Gastrocnemius medialis (tissue), 4 donors: Measurements from ENCODE around the gene SRRM2.

Experiments
- POLR2A ChIP-seq, 2 donors: fragments of 450-650 bp; IDR thresholded peaks; one replicate each; pipeline ENCODE4 v1.6.1; 2017; ENCODE audit warnings: antibody characterized with exemption in 2 of 2, mild to moderate bottlenecking in 2 of 2, moderate library complexity in 2 of 2
- TF ChIP-seq, protein P1 (sequence below), 5 experiments: fragments of 450-650 bp in 3 of 5; fragments of 200-600 bp in 2 of 5; sonication (generic) in 2 of 5; IDR thresholded peaks in 4 of 5; conservative IDR thresholded peaks in 1 of 5; 1 replicate in 4 of 5; 2 replicates in 1 of 5; pipeline ENCODE4 v1.5.1; 2016 to 2019; ENCODE audit warnings: antibody characterized with exemption in 5 of 5, mild to moderate bottlenecking in 3 of 5, moderate library complexity in 3 of 5

DNA sequence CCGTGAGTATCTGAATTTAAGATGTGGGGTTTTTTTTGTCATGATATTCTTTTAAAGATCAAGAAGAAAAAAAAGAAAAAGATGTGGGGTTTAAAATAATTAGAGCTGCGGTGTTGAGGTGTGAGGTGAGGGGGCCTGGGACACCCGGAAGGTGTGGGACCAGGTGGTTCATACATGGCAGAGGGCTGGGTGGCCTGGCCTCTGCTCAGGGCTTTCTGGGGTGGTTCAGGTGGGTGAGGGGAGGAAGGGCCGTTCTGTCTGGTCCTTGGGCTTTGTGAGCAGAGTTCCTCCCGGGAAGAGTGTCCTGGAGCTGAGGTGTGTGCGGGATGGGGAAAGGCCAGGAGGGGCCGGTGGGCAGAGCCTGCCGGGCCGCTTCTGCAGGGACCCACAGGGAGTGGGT lies 37.4 kb upstream of the SRRM2 start:
- TF ChIP-seq, protein P1, sequence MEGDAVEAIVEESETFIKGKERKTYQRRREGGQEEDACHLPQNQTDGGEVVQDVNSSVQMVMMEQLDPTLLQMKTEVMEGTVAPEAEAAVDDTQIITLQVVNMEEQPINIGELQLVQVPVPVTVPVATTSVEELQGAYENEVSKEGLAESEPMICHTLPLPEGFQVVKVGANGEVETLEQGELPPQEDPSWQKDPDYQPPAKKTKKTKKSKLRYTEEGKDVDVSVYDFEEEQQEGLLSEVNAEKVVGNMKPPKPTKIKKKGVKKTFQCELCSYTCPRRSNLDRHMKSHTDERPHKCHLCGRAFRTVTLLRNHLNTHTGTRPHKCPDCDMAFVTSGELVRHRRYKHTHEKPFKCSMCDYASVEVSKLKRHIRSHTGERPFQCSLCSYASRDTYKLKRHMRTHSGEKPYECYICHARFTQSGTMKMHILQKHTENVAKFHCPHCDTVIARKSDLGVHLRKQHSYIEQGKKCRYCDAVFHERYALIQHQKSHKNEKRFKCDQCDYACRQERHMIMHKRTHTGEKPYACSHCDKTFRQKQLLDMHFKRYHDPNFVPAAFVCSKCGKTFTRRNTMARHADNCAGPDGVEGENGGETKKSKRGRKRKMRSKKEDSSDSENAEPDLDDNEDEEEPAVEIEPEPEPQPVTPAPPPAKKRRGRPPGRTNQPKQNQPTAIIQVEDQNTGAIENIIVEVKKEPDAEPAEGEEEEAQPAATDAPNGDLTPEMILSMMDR (IDR thresholded peaks at IDR 0.05 in 4 of 5, conservative IDR thresholded peaks at IDR 0.05 in 1 of 5): no peak
- TF ChIP-seq POLR2A (IDR thresholded peaks at IDR 0.05): no peak
